NCI-H524 treated with DMSO at 0.1 percent for 48 hours (cell line): Measurements from ENCODE around the gene ZDHHC11.

Experiments used
- DNase-seq: peaks from one replicate; lab custom pipeline; 2025; lab: John Stamatoyannopoulos, UW

The ZDHHC11 gene

GRCh38 chr5:850511-851006 is at the start of gene ZDHHC11:
TSS of gene ZDHHC11 (minus strand) at chr5:850986. CDS start at chr5:850602, 384 bp downstream.
- DNase-seq, result no peak

GRCh38 chr5:893711-894110 is 42.9 kb upstream of the ZDHHC11 start:
- no peak for DNase-seq

- no peak for DNase-seq
These were observed 42.3 kb upstream of the ZDHHC11 start for GRCh38 chr5:893137-893506.

- DNase-seq, result no peak
These were observed 41.8 kb upstream of the ZDHHC11 start, which contains the start of the genes BRD9 and TRIP13 for GRCh38 chr5:892394-893136. TSS of gene BRD9 (minus strand) at chr5:892801. CDS start at chr5:892657, 144 bp downstream. TSS of gene TRIP13 (plus strand) at chr5:892884. CDS start at chr5:892999, 115 bp downstream.

- DNase-seq, result no peak
These were observed 41.1 kb upstream of the ZDHHC11 start for GRCh38 chr5:891837-892393.

- DNase-seq, result no peak
These were observed 40.5 kb upstream of the ZDHHC11 start for GRCh38 chr5:891117-891836.

GRCh38 chr5:889075-889710 is 38.4 kb upstream of the ZDHHC11 start:
- no peak for DNase-seq

GRCh38 chr5:888638-889035 is 37.9 kb upstream of the ZDHHC11 start:
- DNase-seq, result no peak

GRCh38 chr5:887947-888637 is 37.3 kb upstream of the ZDHHC11 start:
- no peak for DNase-seq

GRCh38 chr5:886716-887325 is 36.0 kb upstream of the ZDHHC11 start:
- no peak for DNase-seq

GRCh38 chr5:886036-886435 is 35.2 kb upstream of the ZDHHC11 start:
- no peak for DNase-seq

- DNase-seq, result no peak
These were observed 34.7 kb upstream of the ZDHHC11 start for GRCh38 chr5:885529-885928.

- no peak for DNase-seq
These were observed 34.3 kb upstream of the ZDHHC11 start for GRCh38 chr5:885127-885442.

GRCh38 chr5:884345-885126 is 33.8 kb upstream of the ZDHHC11 start:
- no peak for DNase-seq

GRCh38 chr5:883475-884181 is 32.8 kb upstream of the ZDHHC11 start:
- DNase-seq, result no peak

- DNase-seq, result no peak
These were observed 31.7 kb upstream of the ZDHHC11 start for GRCh38 chr5:882253-883183.

- DNase-seq, result no peak
These were observed 30.8 kb upstream of the ZDHHC11 start for GRCh38 chr5:881551-881935.

GRCh38 chr5:880816-881550 is 30.2 kb upstream of the ZDHHC11 start:
- no peak for DNase-seq
